ENCODE data around the gene SBF2. TPM values are rescaled to one million over a fixed set of nuclear protein-coding genes. Genes with fewer than 3 reads are reported as not detected.

The SBF2 gene
- total and polyA plus RNA-seq, 9 of the 15 experiments (the other 6 are each of a cell fraction or from before 2014, with no cell fraction given), result 0.80 to 9.5 (median 5.0) TPM

DNA sequence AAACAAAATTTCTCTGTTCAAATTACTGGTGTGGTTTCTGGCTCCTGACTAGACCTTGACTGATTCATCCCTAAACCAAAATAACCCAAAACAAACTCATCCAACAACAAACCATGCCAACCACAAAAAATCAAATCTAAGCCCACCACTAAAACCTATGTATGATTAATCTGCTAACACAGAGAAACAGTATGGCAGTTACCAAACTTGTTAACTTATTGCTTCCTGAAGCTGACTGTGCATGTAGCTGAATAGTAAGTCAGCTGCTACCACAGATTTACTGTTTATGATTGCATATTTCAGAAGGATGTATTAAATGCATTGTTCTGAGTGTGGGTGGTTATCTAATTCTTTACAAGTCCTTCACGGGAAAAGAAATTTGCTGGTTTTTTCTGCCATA is 399.0 kb downstream of the SBF2 start:
- ATAC-seq, result no peak
- CTCF ChIA-PET (ENCODE audit: low intra/inter-chr PET ratio), result no interaction called here
- no peak for FAIRE-seq
- TF ChIP-seq, protein P1, sequence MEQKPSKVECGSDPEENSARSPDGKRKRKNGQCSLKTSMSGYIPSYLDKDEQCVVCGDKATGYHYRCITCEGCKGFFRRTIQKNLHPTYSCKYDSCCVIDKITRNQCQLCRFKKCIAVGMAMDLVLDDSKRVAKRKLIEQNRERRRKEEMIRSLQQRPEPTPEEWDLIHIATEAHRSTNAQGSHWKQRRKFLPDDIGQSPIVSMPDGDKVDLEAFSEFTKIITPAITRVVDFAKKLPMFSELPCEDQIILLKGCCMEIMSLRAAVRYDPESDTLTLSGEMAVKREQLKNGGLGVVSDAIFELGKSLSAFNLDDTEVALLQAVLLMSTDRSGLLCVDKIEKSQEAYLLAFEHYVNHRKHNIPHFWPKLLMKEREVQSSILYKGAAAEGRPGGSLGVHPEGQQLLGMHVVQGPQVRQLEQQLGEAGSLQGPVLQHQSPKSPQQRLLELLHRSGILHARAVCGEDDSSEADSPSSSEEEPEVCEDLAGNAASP (IDR thresholded peaks at IDR 0.05), result no peak
- TF ChIP-seq, protein P2, sequence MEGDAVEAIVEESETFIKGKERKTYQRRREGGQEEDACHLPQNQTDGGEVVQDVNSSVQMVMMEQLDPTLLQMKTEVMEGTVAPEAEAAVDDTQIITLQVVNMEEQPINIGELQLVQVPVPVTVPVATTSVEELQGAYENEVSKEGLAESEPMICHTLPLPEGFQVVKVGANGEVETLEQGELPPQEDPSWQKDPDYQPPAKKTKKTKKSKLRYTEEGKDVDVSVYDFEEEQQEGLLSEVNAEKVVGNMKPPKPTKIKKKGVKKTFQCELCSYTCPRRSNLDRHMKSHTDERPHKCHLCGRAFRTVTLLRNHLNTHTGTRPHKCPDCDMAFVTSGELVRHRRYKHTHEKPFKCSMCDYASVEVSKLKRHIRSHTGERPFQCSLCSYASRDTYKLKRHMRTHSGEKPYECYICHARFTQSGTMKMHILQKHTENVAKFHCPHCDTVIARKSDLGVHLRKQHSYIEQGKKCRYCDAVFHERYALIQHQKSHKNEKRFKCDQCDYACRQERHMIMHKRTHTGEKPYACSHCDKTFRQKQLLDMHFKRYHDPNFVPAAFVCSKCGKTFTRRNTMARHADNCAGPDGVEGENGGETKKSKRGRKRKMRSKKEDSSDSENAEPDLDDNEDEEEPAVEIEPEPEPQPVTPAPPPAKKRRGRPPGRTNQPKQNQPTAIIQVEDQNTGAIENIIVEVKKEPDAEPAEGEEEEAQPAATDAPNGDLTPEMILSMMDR (IDR thresholded peaks at IDR 0.05 in 2 of 3, conservative IDR thresholded peaks at IDR 0.05 in 1 of 3; ENCODE audit: insufficient read depth in 2 of 3, low read depth in 1 of 3, low read length in 3 of 3), result no peak
- TF ChIP-seq KAT7 (CRISPR knock-in tag; IDR thresholded peaks at IDR 0.05; ENCODE audit: borderline replicate concordance) (no peak), ZNF589 (CRISPR knock-in tag; IDR thresholded peaks at IDR 0.05; ENCODE audit: low read depth) (no peak), TCFL5 (CRISPR knock-in tag; conservative IDR thresholded peaks at IDR 0.05) (no peak), GATAD2A (IDR thresholded peaks at IDR 0.05) (no peak), ZNF785 (CRISPR knock-in tag; IDR thresholded peaks at IDR 0.05) (no peak), ZNF274 (IDR thresholded peaks at IDR 0.05; ENCODE audit: borderline replicate concordance, low read depth, low read length) (no peak), RBFOX2 (IDR thresholded peaks at IDR 0.05; ENCODE audit: low read depth, low read length) (no peak), NUFIP1 (IDR thresholded peaks at IDR 0.05; ENCODE audit: partially characterized antibody) (no peak), ESRRB (CRISPR knock-in tag; IDR thresholded peaks at IDR 0.05; ENCODE audit: borderline replicate concordance) (no peak)
- TF ChIP-seq, protein P3, sequence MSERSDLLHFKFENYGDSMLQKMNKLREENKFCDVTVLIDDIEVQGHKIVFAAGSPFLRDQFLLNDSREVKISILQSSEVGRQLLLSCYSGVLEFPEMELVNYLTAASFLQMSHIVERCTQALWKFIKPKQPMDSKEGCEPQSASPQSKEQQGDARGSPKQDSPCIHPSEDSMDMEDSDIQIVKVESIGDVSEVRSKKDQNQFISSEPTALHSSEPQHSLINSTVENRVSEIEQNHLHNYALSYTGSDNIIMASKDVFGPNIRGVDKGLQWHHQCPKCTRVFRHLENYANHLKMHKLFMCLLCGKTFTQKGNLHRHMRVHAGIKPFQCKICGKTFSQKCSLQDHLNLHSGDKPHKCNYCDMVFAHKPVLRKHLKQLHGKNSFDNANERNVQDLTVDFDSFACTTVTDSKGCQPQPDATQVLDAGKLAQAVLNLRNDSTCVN (CRISPR knock-in tag; IDR thresholded peaks at IDR 0.05), result no peak
- TF ChIP-seq, protein P4, sequence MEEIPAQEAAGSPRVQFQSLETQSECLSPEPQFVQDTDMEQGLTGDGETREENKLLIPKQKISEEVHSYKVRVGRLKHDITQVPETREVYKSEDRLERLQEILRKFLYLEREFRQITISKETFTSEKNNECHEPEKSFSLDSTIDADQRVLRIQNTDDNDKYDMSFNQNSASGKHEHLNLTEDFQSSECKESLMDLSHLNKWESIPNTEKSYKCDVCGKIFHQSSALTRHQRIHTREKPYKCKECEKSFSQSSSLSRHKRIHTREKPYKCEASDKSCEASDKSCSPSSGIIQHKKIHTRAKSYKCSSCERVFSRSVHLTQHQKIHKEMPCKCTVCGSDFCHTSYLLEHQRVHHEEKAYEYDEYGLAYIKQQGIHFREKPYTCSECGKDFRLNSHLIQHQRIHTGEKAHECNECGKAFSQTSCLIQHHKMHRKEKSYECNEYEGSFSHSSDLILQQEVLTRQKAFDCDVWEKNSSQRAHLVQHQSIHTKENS (CRISPR knock-in tag; IDR thresholded peaks at IDR 0.05), result no peak
- TF ChIP-seq, protein P5, sequence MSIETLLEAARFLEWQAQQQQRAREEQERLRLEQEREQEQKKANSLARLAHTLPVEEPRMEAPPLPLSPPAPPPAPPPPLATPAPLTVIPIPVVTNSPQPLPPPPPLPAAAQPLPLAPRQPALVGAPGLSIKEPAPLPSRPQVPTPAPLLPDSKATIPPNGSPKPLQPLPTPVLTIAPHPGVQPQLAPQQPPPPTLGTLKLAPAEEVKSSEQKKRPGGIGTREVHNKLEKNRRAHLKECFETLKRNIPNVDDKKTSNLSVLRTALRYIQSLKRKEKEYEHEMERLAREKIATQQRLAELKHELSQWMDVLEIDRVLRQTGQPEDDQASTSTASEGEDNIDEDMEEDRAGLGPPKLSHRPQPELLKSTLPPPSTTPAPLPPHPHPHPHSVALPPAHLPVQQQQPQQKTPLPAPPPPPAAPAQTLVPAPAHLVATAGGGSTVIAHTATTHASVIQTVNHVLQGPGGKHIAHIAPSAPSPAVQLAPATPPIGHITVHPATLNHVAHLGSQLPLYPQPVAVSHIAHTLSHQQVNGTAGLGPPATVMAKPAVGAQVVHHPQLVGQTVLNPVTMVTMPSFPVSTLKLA (conservative IDR thresholded peaks at IDR 0.05), result no peak
- TF ChIP-seq, protein P6, sequence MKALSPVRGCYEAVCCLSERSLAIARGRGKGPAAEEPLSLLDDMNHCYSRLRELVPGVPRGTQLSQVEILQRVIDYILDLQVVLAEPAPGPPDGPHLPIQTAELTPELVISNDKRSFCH (CRISPR knock-in tag; IDR thresholded peaks at IDR 0.05), result no peak
- TF ChIP-seq, protein P6 (tag; IDR thresholded peaks at IDR 0.05), result no peak

More for the DNA sequence above, 399.0 kb downstream of the SBF2 start:
- H3K4me2 ChIP-seq (ENCODE audit: insufficient read depth, low read length), result no peak overlapping the region
- no peak overlapping the region for H3K27ac ChIP-seq (ENCODE audit: extremely low read depth, low read depth, low read length)
- no peaks in the 10 kb centered on the region for H3K9me1 ChIP-seq (ENCODE audit: control insufficient read depth, insufficient read depth, low read length)
- no peaks in the 10 kb centered on the region for H4K20me1 ChIP-seq (replicated peaks; ENCODE audit: control insufficient read depth, insufficient read depth, low read length)
- intact Hi-C loops (cut with micrococcal nuclease), result no loop called here
- H3K36me3 ChIP-seq (ENCODE audit: control insufficient read depth, insufficient read depth, low read length), result no peaks in the 10 kb centered on the region
- in situ Hi-C loops (cut with MboI), result no loop called here
- POLR2A ChIA-PET, result no interaction called here
- H3K9ac ChIP-seq (ENCODE audit: insufficient read depth in 1 of 2, low read depth in 2 of 2, low read length in 2 of 2), result no peak overlapping the region
- no peak overlapping the region for H2AFZ ChIP-seq (ENCODE audit: low read depth, low read length)
- no TSS peak for BruUV-seq (replicated peaks)
- H3K27me3 ChIP-seq (ENCODE audit: control insufficient read depth in 2 of 2, insufficient read depth in 2 of 2, low read length in 2 of 2), result no peaks in the 10 kb centered on the region
- H3K4me3 ChIP-seq, result no peak overlapping the region
- H3K4me1 ChIP-seq (replicated peaks in 1 of 2; ENCODE audit: control insufficient read depth in 2 of 2, insufficient read depth in 2 of 2, low read length in 2 of 2), result no peaks in the 10 kb centered on the region; a peak in 1 of 5 replicates
- DNase-seq (ENCODE audit: extremely low read depth in 1 of 4, low spot score in 3 of 4), result no peak
- WGBS (ENCODE audit: insufficient coverage, low coverage, missing lambda C conversion rate), result 24% methylated on average over 1 of the region's 1 CpG
- H3K79me2 ChIP-seq (ENCODE audit: control insufficient read depth, insufficient read depth, low read length), result no peaks in the 10 kb centered on the region
- H3K9me3 ChIP-seq (replicated peaks; ENCODE audit: control insufficient read depth, insufficient read depth, low read depth, low read length), result no peaks in the 10 kb centered on the region
